Pancreas (tissue), 10 donors: Measurements from ENCODE around the gene SMCO2. TPM values are rescaled to one million over a fixed set of nuclear protein-coding genes. Genes with fewer than 3 reads are reported as not detected.

Source experiments
- ATAC-seq, 4 donors: fragments of 200-7000 bp; cut with Tn5 transposase; one replicate each; pipeline versions ENCODE4 v1.8.0 to v1.9.1; 2020; ENCODE audit warnings: mild to moderate bottlenecking in 4 of 4, moderate library complexity in 4 of 4
- DNase-seq, 6 donors: peaks; one replicate each; pipeline ENCODE4 v3.0.0-alpha.2; 2020
- FAIRE-seq: peaks from 2 replicates; lab custom pipeline; 2012; peaks lifted over from hg19 to GRCh38; lab: Jason Lieb, UNC
- H3K27ac ChIP-seq, 4 donors: fragments of 200-600 bp; sonication (generic); 1 replicate in 3 of 4; 2 replicates in 1 of 4; pipeline versions ENCODE4 v1.5.0 to v1.8.0; 2020
- H3K27me3 ChIP-seq, 4 donors: fragments of 200-600 bp; one replicate each; pipeline ENCODE4 v1.8.0; 2021
- H3K36me3 ChIP-seq, 3 donors: fragments of 200-600 bp; sonication (generic) in 1 of 3; one replicate each; pipeline versions ENCODE4 v1.5.0 to v1.8.0; 2020 to 2021
- H3K4me1 ChIP-seq, 3 donors: fragments of 200-600 bp; one replicate each; pipeline ENCODE4 v1.8.0; 2021
- H3K4me3 ChIP-seq, 4 donors: fragments of 200-600 bp; sonication (generic) in 2 of 4; one replicate each; pipeline versions ENCODE4 v1.5.0 to v1.8.0; 2020 to 2021
- H3K9me3 ChIP-seq, 4 donors: fragments of 200-600 bp; one replicate each; pipeline ENCODE4 v1.8.0; 2021
- CTCF ChIP-seq, 4 donors: fragments of 200-600 bp; sonication (generic) in 3 of 4; IDR thresholded peaks; one replicate each; pipeline versions ENCODE4 v1.5.0 to v1.8.0; 2021; ENCODE audit warnings: antibody characterized with exemption in 4 of 4
- WGBS, 2 donors: extraction: QIAGEN DNeasy Blood & Tissue Kit; methylation state at CpG; one replicate each; pipeline ENCODE4 v1.1.7; 2013; 5-methylcytosine and 5-hydroxymethylcytosine counted together
- intact Hi-C, 3 donors: fragments of 100-400 bp; cut with DNase I; formaldehyde crosslinking; loops; one replicate each; pipeline versions ENCODE4 v1.11.1 to v1.14.2; 2022
- polyA plus RNA-seq, 2 donors: library from polyadenylated mRNA; stranded (reverse); fragments of 200-250 nt; gene quantifications; one replicate each; pipeline ENCODE4 v1.2.3, GENCODE V29; 2013
- total RNA-seq, 6 donors: library from RNA; stranded (reverse); fragmentation: NEBNext Ultra II Directional in 4 of 6; extraction: Animal tissue kit (Norgen Biotek cat#: 25700) in 4 of 6; gene quantifications; one replicate each; pipeline versions ENCODE4 v1.2.1 to v1.2.4, GENCODE V29; 2021 to 2023
- donor health status: healthy with polysubstance abuse.
- donor health status: DM: no; HTN: no; CAD: no; lungs with moderate emphysema.
- donor health status: DM: no; HTN: no; CAD: no.
- donor health status: control.
- donor health status: control.
- donor health status: Bipolar disorder and iron deficiency.
- donor health status: DM: yes; HTN: yes; CAD: no.
- donor health status: DM: no; HTN: no; CAD: no.
- donor health status: DM: no; HTN: no; CAD: no.
- donor health status: DM: yes; HTN: yes; CAD: no.

Gene SMCO2
- total and polyA plus RNA-seq, 8 donors, result 0.28 to 0.50 (median 0.35) TPM; not detected in 5

GRCh38 chr12:27551172-27551840 is 104.8 kb downstream of the SMCO2 start:
- TF ChIP-seq CTCF (IDR thresholded peaks at IDR 0.05), result no peak
- H3K27ac ChIP-seq, result peak overlapping the region in 1 of 4 donors; percentile 5
- no peaks in the 10 kb centered on the region for H3K9me3 ChIP-seq
- ATAC-seq (no peak), DNase-seq (no peak), FAIRE-seq (no peak)
- no peak overlapping the region for H3K4me3 ChIP-seq
- intact Hi-C loops, result no loop called here
- H3K4me1 ChIP-seq, result peaks cover 16 to 37% (median 36%) of the 10 kb centered on the region in 3 donors
- H3K36me3 ChIP-seq, result no peaks in the 10 kb centered on the region
- WGBS, 2 donors, result 66 to 72% methylated on average over 9 of the region's 9 CpGs
- H3K27me3 ChIP-seq, result no peaks in the 10 kb centered on the region

Other genes with a start within 250 kb of the SMCO2 start
- 10 to 100 TPM in 5 of 6 donors, 1 to 10 TPM in 1; 8.4 to 49.9 (median 12.4) TPM for gene STK38L, start 202.4 kb upstream of the SMCO2 start, total RNA-seq
- gene STK38L, start 202.4 kb upstream of the SMCO2 start, polyA plus RNA-seq, result 1 to 10 TPM; 6.3 to 9.7 TPM
- 1 to 10 TPM in 5 of 6 donors, under 1 TPM in 1; 0.94 to 9.5 (median 3.4) TPM for gene BMAL2, start 113.9 kb upstream of the SMCO2 start, total RNA-seq
- 1 to 10 TPM in 1 of 2 donors, under 1 TPM in 1; 0.61 to 2.0 TPM for gene BMAL2, start 113.9 kb upstream of the SMCO2 start, polyA plus RNA-seq
- gene PPFIBP1, start 77.5 kb downstream of the SMCO2 start, total RNA-seq, result 10 to 100 TPM; 29.8 to 50.3 (median 34.7) TPM
- 10 to 100 TPM; 12.1 to 12.5 TPM for gene PPFIBP1, start 77.5 kb downstream of the SMCO2 start, polyA plus RNA-seq
- 1 to 10 TPM in 1 of 6 donors, under 1 TPM in 4, not detected in 1; 0.39 to 1.5 (median 0.51) TPM for gene REP15, start 249.7 kb downstream of the SMCO2 start, total RNA-seq
- 1 to 10 TPM in 1 of 2 donors, under 1 TPM in 1; 0.80 to 1.1 TPM for gene REP15, start 249.7 kb downstream of the SMCO2 start, polyA plus RNA-seq